Mesenteric fat pad (tissue), 1 donor: ENCODE measurements around the gene TBXA2R. TPM values are rescaled to one million over a fixed set of nuclear protein-coding genes. Genes with fewer than 3 reads are reported as not detected.
"Not testable (repeated sequence)": the region's sequence is repeated elsewhere in the genome, so short reads cannot be mapped to it uniquely, and the experiment has no call there.

Experiments
- DNase-seq: peaks from one replicate; pipeline ENCODE4 v3.0.0-alpha.2; 2020; ENCODE audit warnings: low spot score
- total RNA-seq: library from RNA; stranded (reverse); fragmentation: NEBNext Ultra II Directional; extraction: Animal tissue kit (Norgen Biotek cat#: 25700); gene quantifications from one replicate; pipeline ENCODE4 v1.2.1, GENCODE V29; 2021
- donor health status: DM: yes; HTN: yes; CAD: no.

TBXA2R gene
- total RNA-seq, 1 donor from 2014 or later: 5.4 TPM

GRCh38 chr19:3584036-3584802 is 22.5 kb downstream of the TBXA2R start:
- not testable (repeated sequence) for DNase-seq

- not testable (repeated sequence) for DNase-seq
These were observed 24.9 kb downstream of the TBXA2R start for GRCh38 chr19:3581792-3582191.

GRCh38 chr19:3580156-3580934 is 26.3 kb downstream of the TBXA2R start:
- DNase-seq: no peak

GRCh38 chr19:3578390-3578789 is 28.3 kb downstream of the TBXA2R start:
- DNase-seq: no peak

GRCh38 chr19:3577723-3578344 is 28.8 kb downstream of the TBXA2R start:
- no peak for DNase-seq

- DNase-seq: no peak
These were observed 29.8 kb downstream of the TBXA2R start for GRCh38 chr19:3576696-3577443.

DNA sequence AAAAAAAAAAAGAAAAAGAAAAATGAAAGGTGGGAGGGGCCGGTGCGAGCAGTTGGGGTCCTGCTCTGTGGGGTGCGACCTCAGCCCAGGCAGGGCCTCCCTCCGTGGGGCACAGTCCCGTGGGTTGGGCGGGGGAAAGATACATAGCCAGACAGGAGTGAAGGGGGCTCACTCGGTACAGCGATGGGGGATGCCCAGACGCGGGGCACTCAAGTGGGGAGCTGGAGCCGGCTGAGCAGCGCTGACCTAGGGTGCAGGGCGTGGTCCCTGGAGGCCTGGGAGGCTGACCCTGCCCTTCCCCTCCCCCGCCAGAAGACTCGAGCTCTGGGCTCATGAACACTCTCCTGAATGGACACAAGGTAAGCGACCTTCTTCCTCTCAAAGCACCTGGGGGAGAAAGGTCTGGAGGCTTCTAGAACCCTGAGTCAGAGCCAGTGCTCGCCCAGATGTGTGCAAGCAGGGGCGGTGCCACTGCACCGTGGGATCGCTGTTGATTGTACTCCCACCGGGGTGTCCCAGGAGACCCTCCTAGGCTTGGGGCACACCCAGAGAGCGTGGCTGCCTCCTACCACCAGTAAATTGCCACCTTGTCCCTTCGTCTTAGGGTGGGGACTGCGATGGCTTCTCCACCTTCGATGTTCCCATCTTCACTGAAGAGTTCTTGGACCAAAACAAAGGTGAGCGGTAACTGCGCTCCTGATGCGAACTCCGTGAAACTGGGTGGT is 30.6 kb downstream of the TBXA2R start:
- DNase-seq: no peak

DNA sequence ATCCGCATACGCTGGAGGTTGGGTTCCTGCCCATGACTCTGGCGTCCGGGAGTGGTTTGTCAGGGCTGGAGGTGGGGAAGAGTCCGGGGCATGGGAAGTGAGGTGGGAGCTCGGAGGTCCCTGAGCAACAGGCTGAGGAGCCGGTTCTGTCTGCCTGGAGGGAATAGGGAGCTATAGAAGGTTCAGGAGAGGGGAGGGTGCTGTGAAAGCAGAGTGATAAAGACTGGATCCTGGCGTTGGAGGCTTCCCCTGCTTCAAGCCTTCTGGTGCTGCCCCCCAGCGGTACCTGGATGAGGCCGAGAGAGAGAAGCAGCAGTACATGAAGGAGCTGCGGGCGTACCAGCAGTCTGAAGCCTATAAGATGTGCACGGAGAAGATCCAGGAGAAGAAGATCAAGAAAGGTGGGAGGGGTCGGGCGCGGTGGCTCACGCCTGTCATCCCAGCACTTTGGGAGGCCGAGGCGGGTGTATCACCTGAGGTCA is 31.4 kb downstream of the TBXA2R start:
- no peak for DNase-seq

GRCh38 chr19:3573858-3574637 is 32.6 kb downstream of the TBXA2R start:
- peak; percentile 95 for DNase-seq

DNA sequence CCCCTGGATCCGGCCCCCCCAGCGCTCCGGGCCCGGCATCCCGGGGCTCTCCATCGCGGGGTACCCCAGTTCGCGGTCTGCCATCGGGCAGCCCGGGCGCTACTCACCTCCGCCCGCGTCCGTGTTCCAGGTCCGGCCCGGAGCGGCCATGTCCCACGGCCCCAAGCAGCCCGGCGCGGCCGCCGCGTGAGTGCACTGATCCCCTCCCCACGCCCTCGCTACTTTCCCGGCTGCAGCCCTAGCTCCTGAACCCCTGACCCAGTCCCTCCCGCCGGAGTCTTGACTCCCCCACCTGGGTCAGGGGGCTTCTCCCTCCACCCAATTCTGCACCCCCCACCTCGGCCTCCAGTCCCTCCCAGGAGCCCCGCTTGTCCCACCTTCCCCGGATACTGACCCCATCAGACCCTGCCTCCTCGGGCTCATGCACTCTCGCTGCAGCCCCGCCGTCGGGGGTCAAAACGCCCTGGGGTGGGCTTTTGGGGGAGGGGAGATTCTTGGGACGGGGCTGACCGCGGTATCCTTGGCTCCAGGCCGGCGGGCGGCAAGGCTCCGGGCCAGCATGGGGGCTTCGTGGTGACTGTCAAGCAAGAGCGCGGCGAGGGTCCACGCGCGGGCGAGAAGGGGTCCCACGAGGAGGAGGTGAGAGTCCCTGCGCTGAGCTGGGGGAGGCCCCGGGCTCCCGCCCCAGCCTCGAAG is 33.4 kb downstream of the TBXA2R start:
- DNase-seq: no peak

DNA sequence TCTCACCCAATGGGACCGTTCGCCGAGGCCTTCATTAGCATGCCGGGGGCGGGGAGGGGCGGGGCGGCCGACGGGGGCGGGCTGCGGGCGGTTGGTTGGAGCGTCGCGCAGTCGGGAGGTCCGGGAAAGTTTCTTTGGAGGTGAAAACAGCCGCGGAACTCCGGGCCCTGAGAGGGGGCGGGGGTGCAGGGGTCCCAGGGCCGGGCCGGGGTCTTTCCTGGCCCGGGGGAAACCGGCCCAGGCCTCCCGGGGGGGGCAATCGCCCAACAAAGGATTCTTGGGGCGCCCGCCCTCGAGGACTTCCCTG is 33.9 kb downstream of the TBXA2R start, which contains the start of gene HMG20B:
TSS of gene HMG20B (plus strand) at position 90 of the 307 bp plus-strand sequence. CDS start 366 bp downstream, outside the sequence.
- no peak for DNase-seq

DNA sequence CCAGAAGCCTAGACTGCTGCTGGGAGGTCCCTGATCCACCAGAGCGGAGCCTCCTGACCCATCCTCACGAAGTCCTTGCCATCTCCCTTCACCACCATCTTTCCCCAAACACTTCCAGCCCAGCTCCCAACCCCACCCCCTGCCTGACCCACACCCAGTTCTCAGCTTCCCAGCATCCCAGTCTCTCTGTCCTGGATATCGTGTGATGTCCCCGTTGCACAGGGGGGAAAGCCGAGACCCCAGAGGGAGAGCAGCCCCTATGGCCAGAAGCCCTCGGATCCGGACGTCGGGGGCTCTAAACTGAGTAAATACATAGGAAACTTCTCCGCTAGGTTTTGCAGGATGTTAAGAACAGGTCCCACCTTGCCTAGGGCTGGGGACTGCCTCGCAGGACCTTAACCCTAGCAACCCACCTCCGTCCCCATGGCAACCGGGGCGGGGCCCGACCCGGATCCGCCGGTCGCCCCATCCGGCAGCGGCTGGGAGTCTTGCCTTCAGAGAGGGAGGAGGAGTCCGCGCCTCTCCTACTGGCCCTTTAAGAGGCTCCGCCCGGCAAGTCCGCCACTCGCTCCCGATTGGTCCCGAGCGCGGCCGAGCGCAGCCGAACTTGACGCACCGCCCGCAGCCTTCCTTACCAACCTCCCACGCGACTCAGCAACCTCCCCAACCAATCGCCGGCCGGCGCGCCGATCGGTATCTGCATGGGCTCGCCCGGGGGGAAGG is 34.4 kb downstream of the TBXA2R start:
- peak; percentile 100 for DNase-seq

- no peak for DNase-seq
These were observed 36.1 kb downstream of the TBXA2R start for GRCh38 chr19:3570606-3571011.

- not testable (repeated sequence) for DNase-seq
These were observed 36.6 kb downstream of the TBXA2R start for GRCh38 chr19:3570042-3570441.

GRCh38 chr19:3565139-3565538 is 41.5 kb downstream of the TBXA2R start:
- no peak for DNase-seq

DNA sequence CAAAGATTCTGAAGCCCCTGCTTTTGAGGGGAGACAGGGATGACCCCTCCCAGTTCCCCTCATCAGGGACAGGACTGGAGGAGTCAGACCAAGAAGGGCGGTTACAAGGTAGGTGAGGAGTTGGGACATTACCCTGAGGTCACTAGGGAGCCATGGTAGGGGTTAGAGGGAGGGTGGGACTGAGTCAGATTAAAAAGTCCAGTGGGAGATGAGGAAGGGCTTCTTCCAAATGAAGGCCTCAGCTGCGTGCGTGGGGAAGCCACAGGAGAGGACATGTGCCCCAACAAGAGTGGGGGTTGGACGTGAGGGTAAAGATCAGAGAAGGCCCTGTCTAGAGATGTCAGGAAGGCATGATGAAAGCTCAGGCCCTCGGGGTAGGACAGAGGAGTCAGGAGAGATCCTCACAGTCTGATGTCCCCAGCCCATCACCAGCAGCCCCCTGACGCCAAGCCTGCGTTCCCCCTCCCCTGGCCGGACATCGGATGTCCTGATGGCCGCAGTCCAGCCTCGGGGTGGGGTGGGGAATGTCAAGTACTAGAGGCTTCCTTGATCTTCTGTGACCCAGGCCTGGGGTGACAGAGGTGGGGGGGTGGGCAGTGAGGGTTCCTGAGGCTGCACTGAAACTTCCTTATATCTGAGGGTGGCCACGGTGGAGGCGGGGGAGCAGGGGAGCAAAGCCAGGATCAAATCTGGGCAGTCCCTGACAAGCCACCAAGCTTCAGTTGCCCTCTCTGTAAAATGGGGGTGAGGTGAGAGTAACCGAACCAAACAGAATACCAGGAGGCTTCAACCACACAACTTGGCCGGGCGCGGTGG is 42.8 kb downstream of the TBXA2R start:
- DNase-seq: no peak

- DNase-seq: peak; percentile 98
These were observed 49.0 kb downstream of the TBXA2R start, which contains the start of gene MFSD12 for GRCh38 chr19:3557461-3558248. Gene MFSD12, minus strand, starts transcription at chr19:3557586. Its CDS starts 183 bp downstream, at chr19:3557403.
